ENCODE measurements around the gene PLXND1. TPM values are rescaled to one million over a fixed set of nuclear protein-coding genes. Genes with fewer than 3 reads are reported as not detected.
A peak's percentile ranks its signal among the peaks of the same experiment; 100 is the strongest.
"Not testable (repeated sequence)": the region's sequence is repeated elsewhere in the genome, so short reads cannot be mapped to it uniquely, and the experiment has no call there.

The PLXND1 gene
- total RNA-seq, 1 donor from 2014 or later, result 96.5 TPM

DNA sequence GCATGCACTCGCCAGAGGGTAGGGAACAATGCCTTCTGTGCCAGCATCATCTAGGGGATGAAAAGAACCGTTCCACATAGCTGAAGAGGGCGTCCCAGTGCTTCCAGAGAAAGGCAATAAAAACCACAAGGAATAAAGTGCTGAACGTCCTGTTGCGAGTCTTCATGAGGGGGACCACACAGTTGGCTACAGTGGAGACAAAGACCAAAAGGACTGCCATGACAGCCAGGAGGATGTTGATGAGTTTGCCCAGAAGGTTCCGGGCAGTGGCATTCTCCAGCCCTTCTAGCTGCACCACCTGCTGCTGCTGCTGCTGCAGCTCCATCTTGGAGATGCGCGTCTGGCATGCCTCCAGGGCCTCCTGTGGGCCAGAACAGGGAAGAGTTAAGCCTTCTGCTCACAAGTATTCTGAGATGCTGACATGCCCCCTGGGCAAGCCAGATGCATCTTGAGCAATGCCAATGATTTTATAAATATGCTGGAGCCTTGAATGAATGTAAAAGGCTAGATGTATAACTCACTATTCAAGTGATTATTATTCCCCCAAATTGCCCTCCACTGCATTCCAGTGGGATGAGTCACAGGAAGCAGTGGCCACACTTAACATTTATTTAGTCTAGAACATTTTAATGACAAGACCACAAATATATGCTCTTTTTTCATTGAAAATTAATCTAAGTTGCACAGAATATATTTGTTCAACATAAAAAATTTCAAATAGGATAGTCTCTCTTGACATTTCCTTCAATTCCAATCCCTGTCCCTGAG lies 45.1 kb upstream of the PLXND1 start:
- no peaks in the 10 kb centered on the region for H3K36me3 ChIP-seq
- peaks cover 17% of the 10 kb centered on the region for H3K4me1 ChIP-seq
- H3K9me3 ChIP-seq, result no peaks in the 10 kb centered on the region
- DNase-seq (ENCODE audit: extremely low spot score in 2 of 2), result no peak
- TF ChIP-seq, protein P1, sequence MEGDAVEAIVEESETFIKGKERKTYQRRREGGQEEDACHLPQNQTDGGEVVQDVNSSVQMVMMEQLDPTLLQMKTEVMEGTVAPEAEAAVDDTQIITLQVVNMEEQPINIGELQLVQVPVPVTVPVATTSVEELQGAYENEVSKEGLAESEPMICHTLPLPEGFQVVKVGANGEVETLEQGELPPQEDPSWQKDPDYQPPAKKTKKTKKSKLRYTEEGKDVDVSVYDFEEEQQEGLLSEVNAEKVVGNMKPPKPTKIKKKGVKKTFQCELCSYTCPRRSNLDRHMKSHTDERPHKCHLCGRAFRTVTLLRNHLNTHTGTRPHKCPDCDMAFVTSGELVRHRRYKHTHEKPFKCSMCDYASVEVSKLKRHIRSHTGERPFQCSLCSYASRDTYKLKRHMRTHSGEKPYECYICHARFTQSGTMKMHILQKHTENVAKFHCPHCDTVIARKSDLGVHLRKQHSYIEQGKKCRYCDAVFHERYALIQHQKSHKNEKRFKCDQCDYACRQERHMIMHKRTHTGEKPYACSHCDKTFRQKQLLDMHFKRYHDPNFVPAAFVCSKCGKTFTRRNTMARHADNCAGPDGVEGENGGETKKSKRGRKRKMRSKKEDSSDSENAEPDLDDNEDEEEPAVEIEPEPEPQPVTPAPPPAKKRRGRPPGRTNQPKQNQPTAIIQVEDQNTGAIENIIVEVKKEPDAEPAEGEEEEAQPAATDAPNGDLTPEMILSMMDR (IDR thresholded peaks at IDR 0.05), result no peak
- TF ChIP-seq POLR2A (IDR thresholded peaks at IDR 0.05) (no peak), POLR2AphosphoS5 (IDR thresholded peaks at IDR 0.05; ENCODE audit: insufficient read depth in 1 of 2, low read depth in 1 of 2) (no peak)
- no peak overlapping the region for H3K4me3 ChIP-seq
- H3K27me3 ChIP-seq, result no peaks in the 10 kb centered on the region
- intact Hi-C loops (cut with DNase I), result loop anchor here (5.0 to 10.0 kb wide), 2 partner anchors 176 to 273 kb away; no protein-coding TSS in a partner anchor
- H3K27ac ChIP-seq, result no peak overlapping the region

DNA sequence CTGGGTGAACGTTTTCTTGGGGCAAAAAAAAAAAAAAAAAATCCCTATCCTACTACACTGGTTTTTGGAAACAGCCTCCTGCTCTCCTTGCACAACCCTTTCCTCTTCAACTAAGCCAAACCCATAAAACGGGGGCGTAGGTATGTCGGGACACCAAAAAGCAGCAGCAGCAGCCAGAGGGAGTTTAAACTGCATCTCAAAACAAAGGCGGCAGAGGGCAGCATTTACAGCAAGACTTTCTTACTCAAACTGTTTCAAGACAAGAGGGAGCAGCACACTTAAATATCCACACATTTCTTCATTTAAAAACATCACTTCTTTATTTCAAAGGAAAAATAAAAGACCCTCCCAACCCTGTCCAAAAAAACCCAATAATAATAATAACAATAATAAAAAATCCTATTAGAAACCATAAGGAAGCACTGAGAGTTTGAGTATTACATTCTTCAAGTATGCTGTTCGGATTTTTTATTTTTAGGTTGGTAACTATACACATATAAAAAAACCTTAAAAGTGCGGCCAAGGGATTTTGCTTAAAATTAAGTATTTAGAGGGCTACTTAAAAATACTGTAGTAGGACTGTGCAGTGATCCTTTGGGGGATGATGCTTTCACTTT lies 43.9 kb upstream of the PLXND1 start:
- TF ChIP-seq, protein P1 (IDR thresholded peaks at IDR 0.05), result peak; percentile 39 to 90 (median 80)
- TF ChIP-seq POLR2A (IDR thresholded peaks at IDR 0.05) (no peak), POLR2AphosphoS5 (IDR thresholded peaks at IDR 0.05; ENCODE audit: insufficient read depth in 1 of 2, low read depth in 1 of 2) (peak in 1 of 2 donors; percentile 45)
- no peak overlapping the region for H3K27ac ChIP-seq
- intact Hi-C loops (cut with DNase I), result loop anchor here (5.0 to 10.0 kb wide), 2 partner anchors 177 to 274 kb away; no protein-coding TSS in a partner anchor
- no peak overlapping the region for H3K4me3 ChIP-seq
- peaks cover 17% of the 10 kb centered on the region for H3K4me1 ChIP-seq
- peak in 1 of 2 donors; percentile 92 for DNase-seq (ENCODE audit: extremely low spot score in 2 of 2)
- H3K27me3 ChIP-seq, result no peaks in the 10 kb centered on the region
- no peaks in the 10 kb centered on the region for H3K9me3 ChIP-seq
- no peaks in the 10 kb centered on the region for H3K36me3 ChIP-seq

DNA sequence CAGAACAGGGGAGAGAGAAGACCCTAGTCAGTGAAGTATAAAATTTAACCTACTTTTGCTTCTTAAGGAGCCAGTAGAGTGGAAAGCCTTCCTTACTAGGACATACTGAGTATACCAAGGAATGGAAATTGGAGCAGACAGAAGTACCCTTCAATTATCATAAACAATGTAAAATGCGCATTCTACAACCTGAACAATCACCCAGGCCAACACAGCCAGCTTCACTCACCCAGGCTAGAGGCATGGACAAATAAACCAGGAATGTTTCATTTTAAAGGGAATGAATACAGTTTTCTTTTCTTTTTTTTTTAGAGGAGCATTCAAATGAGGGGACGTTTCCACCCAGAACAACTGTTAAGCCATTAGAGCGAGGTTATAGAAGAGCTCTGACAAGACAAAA lies 41.9 kb upstream of the PLXND1 start:
- Histone ChIP-seq H3K36me3 (no peaks in the 10 kb centered on the region), H3K4me1 (peaks cover 17% of the 10 kb centered on the region), H3K4me3 (no peak overlapping the region), H3K27me3 (no peaks in the 10 kb centered on the region), H3K9me3 (no peaks in the 10 kb centered on the region), H3K27ac (no peak overlapping the region)
- intact Hi-C loops (cut with DNase I), result no loop called here
- TF ChIP-seq POLR2A (IDR thresholded peaks at IDR 0.05) (no peak), POLR2AphosphoS5 (IDR thresholded peaks at IDR 0.05; ENCODE audit: insufficient read depth in 1 of 2, low read depth in 1 of 2) (no peak)
- TF ChIP-seq, protein P1 (IDR thresholded peaks at IDR 0.05), result no peak
- no peak for DNase-seq (ENCODE audit: extremely low spot score in 2 of 2)

DNA sequence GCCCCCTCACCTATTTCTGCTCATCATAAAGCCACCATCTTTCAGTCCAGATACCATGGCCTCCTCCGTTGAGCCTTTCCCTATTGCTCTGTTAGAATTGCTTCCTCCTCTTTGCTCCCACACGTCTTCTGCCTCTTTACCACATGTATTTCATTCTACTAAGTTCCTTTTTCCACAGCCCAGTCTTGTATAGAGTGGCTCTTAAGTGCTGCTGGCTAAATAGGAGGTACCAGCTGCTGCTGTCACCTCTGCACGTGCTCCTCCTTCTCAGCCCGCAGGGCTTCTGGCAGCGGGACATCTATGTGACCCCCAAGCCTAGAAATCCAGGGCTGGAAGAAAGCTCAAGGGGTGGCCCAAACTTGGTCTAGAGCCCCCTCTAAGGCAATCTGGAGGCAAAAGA lies 38.8 kb upstream of the PLXND1 start:
- Histone ChIP-seq H3K27me3 (no peaks in the 10 kb centered on the region), H3K4me3 (no peak overlapping the region), H3K9me3 (no peaks in the 10 kb centered on the region), H3K27ac (no peak overlapping the region), H3K4me1 (no peaks in the 10 kb centered on the region), H3K36me3 (no peaks in the 10 kb centered on the region)
- intact Hi-C loops (cut with DNase I), result no loop called here
- DNase-seq (ENCODE audit: extremely low spot score in 2 of 2), result no peak
- TF ChIP-seq, protein P1 (IDR thresholded peaks at IDR 0.05), result no peak
- TF ChIP-seq POLR2AphosphoS5 (IDR thresholded peaks at IDR 0.05; ENCODE audit: insufficient read depth in 1 of 2, low read depth in 1 of 2) (no peak), POLR2A (IDR thresholded peaks at IDR 0.05) (no peak)

DNA sequence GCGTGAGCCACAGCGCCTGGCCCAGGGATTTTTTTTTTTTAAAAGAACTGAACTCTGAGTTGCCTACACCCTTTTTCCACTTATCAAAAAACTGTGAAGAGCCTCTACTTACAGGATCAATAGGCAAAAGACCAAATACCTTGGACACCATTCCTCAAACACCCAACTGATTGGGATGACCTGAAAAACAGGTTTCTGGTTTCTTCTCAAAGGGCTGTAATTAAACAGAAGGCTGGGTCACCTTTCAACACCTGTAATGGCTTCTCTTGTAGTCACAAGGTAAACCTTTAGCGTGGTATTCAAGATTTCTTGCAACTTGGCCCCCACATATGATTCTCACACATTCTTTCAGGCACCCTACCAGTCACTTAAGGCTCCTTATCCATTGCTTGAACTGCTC lies 38.4 kb upstream of the PLXND1 start:
- intact Hi-C loops (cut with DNase I), result no loop called here
- Histone ChIP-seq H3K36me3 (no peaks in the 10 kb centered on the region), H3K27ac (no peak overlapping the region), H3K4me3 (no peak overlapping the region), H3K9me3 (no peaks in the 10 kb centered on the region), H3K27me3 (no peaks in the 10 kb centered on the region), H3K4me1 (no peaks in the 10 kb centered on the region)
- TF ChIP-seq POLR2AphosphoS5 (IDR thresholded peaks at IDR 0.05; ENCODE audit: insufficient read depth in 1 of 2, low read depth in 1 of 2), result no peak
- TF ChIP-seq, protein P1 (IDR thresholded peaks at IDR 0.05), result no peak
- TF ChIP-seq POLR2A (IDR thresholded peaks at IDR 0.05), result no peak
- no peak for DNase-seq (ENCODE audit: extremely low spot score in 2 of 2)

DNA sequence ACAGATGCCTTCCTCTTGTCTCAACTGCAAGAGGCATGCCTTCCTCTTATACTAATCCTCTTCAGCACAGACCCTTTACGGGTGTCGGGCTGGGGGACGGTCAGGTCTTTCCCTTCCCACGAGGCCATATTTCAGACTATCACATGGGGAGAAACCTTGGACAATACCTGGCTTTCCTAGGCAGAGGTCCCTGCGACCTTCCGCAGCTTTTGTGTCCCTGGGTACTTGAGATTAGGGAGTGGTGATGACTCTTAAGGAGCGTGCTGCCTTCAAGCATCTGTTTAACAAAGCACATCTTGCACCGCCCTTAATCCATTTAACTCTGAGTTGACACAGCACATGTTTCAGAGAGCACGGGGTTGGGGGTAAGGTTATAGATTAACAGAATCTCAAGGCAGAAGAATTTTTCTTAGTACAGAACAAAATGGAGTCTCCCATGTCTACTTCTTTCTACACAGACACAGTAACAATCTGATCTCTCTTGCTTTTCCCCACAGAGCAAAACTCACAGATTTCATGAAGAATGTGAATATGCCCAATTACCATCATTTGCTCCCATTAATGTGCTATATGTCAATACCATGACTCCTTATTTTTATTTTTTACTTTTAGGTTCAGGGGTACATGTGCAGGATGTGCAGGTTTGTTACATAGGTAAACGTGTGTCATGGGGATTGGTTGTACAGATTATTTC lies 35.2 kb upstream of the PLXND1 start:
- intact Hi-C loops (cut with DNase I); H3K4me1 ChIP-seq; H3K27ac ChIP-seq; H3K9me3 ChIP-seq; DNase-seq (ENCODE audit: extremely low spot score in 2 of 2); H3K36me3 ChIP-seq; H3K4me3 ChIP-seq; H3K27me3 ChIP-seq: not testable (repeated sequence)

DNA sequence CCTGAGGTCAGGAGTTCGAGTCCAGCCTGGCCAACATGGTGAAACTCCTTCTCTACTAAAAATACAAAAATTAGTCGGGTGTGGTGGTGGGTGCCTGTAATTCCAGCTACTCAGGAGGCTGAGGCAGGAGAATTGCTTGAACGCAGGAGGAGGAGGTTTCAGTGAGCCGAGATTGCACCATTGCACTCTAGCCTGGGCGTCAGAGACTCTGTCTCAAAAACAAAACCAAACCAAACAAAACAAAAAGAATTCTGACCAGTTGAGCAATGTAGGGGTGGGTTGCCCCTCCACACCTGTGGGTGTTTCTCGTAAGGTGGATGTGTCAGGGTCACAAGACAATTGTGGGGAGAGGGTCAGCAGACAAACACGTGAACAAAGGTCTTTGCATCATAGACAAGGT lies 34.5 kb upstream of the PLXND1 start:
- H3K27me3 ChIP-seq; H3K4me1 ChIP-seq; H3K9me3 ChIP-seq; intact Hi-C loops (cut with DNase I); H3K27ac ChIP-seq; DNase-seq (ENCODE audit: extremely low spot score in 2 of 2); H3K36me3 ChIP-seq; H3K4me3 ChIP-seq: not testable (repeated sequence)
